ENCODE results near the gene TSPYL2. TPM values are rescaled to one million over a fixed set of nuclear protein-coding genes. Genes with fewer than 3 reads are reported as not detected.

Gene TSPYL2
- total and polyA plus RNA-seq, 9 donors, result 104 to 232 (median 167) TPM

GRCh38 chrX:53047228-53047627 lies 34.9 kb upstream of the TSPYL2 start:
- WGBS, 3 donors, result 79 to 85% (median 81%) methylated on average over 6 of the region's 6 CpGs
- intact Hi-C loops (cut with DNase I), result no loop called here
- TF ChIP-seq POLR2A (IDR thresholded peaks at IDR 0.05) (no peak), EP300 (IDR thresholded peaks at IDR 0.05) (no peak), CTCF (IDR thresholded peaks at IDR 0.05) (no peak)
- H3K9me3 ChIP-seq, result no peaks in the 10 kb centered on the region
- H3K4me1 ChIP-seq (ENCODE audit: insufficient read depth), result peaks cover 6% of the 10 kb centered on the region
- no peaks in the 10 kb centered on the region for H3K27me3 ChIP-seq
- H3K36me3 ChIP-seq, result no peaks in the 10 kb centered on the region
- H3K27ac ChIP-seq, result no peak overlapping the region
- DNase-seq, result no peak
- no peak overlapping the region for H3K4me3 ChIP-seq

GRCh38 chrX:53048169-53049126 lies 33.7 kb upstream of the TSPYL2 start, which contains the start of gene GPR173:
GPR173 (plus strand) TSS chrX:53048789; CDS start chrX:53076622, 27,833 bp downstream.
- peaks cover 6% of the 10 kb centered on the region for H3K4me1 ChIP-seq (ENCODE audit: insufficient read depth)
- TF ChIP-seq CTCF (IDR thresholded peaks at IDR 0.05) (no peak), EP300 (IDR thresholded peaks at IDR 0.05) (no peak), POLR2A (IDR thresholded peaks at IDR 0.05) (no peak)
- H3K9me3 ChIP-seq, result no peaks in the 10 kb centered on the region
- H3K27me3 ChIP-seq, result no peaks in the 10 kb centered on the region
- no peaks in the 10 kb centered on the region for H3K36me3 ChIP-seq
- 28 to 45% (median 29%) methylated on average over 34 to 37 of the region's 38 CpGs for WGBS, 3 donors
- intact Hi-C loops (cut with DNase I), result no loop called here
- H3K27ac ChIP-seq, result no peak within 1 kb of the TSS
- H3K4me3 ChIP-seq, result peak within 1 kb of the TSS; percentile 48
- peak; percentile 54 to 70 (median 67) for DNase-seq

- H3K27ac ChIP-seq, result no peak overlapping the region
These were observed 33.0 kb upstream of the TSPYL2 start for GRCh38 chrX:53049127-53049517.

GRCh38 chrX:53050841-53051240 lies 31.3 kb upstream of the TSPYL2 start:
- Histone ChIP-seq H3K27me3 (no peaks in the 10 kb centered on the region), H3K4me3 (no peak overlapping the region), H3K9me3 (no peaks in the 10 kb centered on the region), H3K27ac (no peak overlapping the region), H3K36me3 (no peaks in the 10 kb centered on the region), H3K4me1 (ENCODE audit: insufficient read depth) (peaks cover 6% of the 10 kb centered on the region)
- no peak for DNase-seq
- WGBS, 3 donors, result 62 to 67% (median 62%) methylated on average over 6 of the region's 6 CpGs
- intact Hi-C loops (cut with DNase I), result no loop called here
- TF ChIP-seq EP300 (IDR thresholded peaks at IDR 0.05), result no peak
- TF ChIP-seq POLR2A (IDR thresholded peaks at IDR 0.05), result no peak
- TF ChIP-seq CTCF (IDR thresholded peaks at IDR 0.05), result no peak

More at GRCh38 chrX:53049127-53049517, 33.0 kb upstream of the TSPYL2 start:
- Histone ChIP-seq H3K4me1 (ENCODE audit: insufficient read depth) (peaks cover 6% of the 10 kb centered on the region), H3K27me3 (no peaks in the 10 kb centered on the region), H3K9me3 (no peaks in the 10 kb centered on the region), H3K4me3 (peak overlapping the region; percentile 48), H3K36me3 (no peaks in the 10 kb centered on the region)
- peak in 1 of 5 donors; percentile 31 for DNase-seq
- TF ChIP-seq EP300 (IDR thresholded peaks at IDR 0.05) (no peak), CTCF (IDR thresholded peaks at IDR 0.05) (no peak), POLR2A (IDR thresholded peaks at IDR 0.05) (no peak)
- 35 to 43% (median 42%) methylated on average over 8 of the region's 8 CpGs for WGBS, 3 donors
- intact Hi-C loops (cut with DNase I), result no loop called here

Measured in ovary (tissue), 9 donors.